GM19467 (cell line): ENCODE measurements around the gene AKAP3.

Experiments used
- ATAC-seq: cut with Tn5 transposase; IDR thresholded peaks from one replicate; pipeline ENCODE4 v1.9.1; 2021; ENCODE audit warnings: mild to moderate bottlenecking, moderate library complexity; ENCODE audit not compliant: unreplicated experiment

The AKAP3 gene

DNA sequence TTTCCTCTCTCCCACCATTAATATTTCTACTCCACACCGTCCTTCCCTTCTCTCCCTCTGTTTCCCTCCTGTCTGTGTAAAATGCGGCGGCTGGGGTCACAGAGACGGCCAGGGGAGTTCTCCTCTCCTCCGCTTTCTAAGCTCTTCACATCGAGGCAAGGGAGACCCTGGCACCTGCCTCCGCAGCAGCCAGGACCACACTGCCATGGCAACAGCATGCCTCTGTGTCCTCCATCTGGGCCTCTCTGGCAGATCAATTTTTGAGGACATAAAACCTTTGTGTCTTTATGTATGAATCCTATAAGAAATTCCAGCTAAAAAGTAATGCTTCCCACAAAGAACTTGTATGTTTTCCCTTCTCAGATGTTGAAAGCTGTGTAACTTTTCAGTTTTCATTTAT is 45.4 kb downstream of the AKAP3 start:
- ATAC-seq, result no peak

- no peak for ATAC-seq
Observed at GRCh38 chr12:4595881-4596280, 53.0 kb downstream of the AKAP3 start.

- ATAC-seq, result no peak
Observed at GRCh38 chr12:4591180-4591687, 57.6 kb downstream of the AKAP3 start.

GRCh38 chr12:4589941-4590340 is 58.9 kb downstream of the AKAP3 start:
- no peak for ATAC-seq

DNA sequence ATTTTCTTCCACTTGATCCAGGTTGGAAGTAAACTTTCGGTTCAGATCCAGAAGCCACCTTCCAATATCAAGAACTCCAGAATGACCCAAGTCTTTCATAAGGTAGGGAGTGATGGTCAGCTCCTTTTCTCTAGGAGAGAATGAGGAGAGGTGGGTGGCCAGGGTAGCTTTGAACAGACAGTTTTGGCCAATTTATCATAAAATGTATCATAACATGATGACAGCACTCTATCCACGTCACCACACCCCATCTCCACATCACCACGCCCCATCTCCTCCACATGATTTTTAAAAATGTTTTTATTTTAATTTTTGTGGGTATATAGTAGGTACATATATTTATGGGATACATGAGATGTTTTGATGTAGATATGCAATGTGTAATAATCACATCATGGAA is 59.9 kb downstream of the AKAP3 start:
- ATAC-seq, result no peak

GRCh38 chr12:4587108-4587507 is 61.7 kb downstream of the AKAP3 start:
- ATAC-seq, result no peak

- ATAC-seq, result no peak
Observed at GRCh38 chr12:4586500-4586899, 62.4 kb downstream of the AKAP3 start.

DNA sequence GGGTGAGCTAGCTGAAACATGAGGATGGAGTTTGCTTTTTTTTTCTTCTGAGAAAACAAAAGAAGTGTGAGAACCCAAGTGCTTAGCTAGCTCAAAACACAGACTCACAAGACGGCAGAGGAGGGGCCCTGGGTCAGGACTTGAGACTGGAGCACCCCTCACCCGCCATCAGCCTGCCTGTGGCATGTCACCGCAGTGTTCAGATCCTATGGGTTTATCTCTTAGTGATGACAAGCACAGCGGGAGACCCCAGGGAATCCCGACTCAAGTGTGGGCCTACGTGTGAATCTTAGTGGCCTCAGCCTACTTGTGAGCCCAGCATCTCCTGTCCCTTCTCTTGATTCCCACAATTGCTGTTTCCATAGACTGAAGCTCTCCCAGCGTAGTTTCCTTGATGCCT is 64.0 kb downstream of the AKAP3 start:
- ATAC-seq, result no peak

DNA sequence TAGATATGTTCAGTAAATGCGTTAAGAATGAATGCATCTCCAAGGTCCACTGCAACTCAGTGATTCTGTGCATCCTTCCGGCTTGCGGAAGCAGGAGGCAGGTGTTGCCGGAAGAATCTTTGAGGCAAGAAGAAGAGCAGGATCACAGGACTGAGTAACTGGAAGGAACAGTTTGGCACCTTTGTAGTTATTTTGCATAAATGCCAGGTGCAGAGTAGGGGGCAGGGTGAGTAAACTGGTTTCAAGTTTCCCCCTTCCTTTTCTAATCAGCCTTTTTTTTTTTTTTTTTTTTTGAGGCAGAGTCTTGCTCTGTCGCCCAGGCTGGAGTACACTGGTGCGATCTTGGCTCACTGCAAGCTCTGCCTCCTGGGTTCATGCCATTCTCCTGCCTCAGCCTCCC is 64.6 kb downstream of the AKAP3 start:
- no peak for ATAC-seq

DNA sequence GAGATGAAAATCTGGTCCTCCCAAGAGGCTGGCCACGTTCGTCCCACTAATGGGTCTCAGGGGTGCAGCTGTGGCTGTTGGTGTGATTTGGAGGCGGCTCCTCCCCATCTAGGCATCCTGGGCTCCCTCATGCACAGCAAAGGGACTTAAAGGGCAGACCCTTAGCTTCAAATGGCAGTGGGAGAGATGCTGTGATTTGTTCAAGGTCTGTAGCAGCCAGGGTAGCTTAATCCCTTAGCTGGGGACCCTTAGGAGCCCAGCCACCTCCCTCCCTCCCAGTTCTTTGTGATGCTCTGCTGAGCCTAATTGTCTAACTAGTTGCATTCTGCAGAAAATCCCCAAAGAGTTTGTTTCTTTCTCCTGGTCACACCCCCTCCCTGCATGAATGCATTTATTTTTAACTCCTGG is 68.6 kb downstream of the AKAP3 start:
- no peak for ATAC-seq

- ATAC-seq, result no peak
Observed at GRCh38 chr12:4579305-4580102, 69.3 kb downstream of the AKAP3 start.

DNA sequence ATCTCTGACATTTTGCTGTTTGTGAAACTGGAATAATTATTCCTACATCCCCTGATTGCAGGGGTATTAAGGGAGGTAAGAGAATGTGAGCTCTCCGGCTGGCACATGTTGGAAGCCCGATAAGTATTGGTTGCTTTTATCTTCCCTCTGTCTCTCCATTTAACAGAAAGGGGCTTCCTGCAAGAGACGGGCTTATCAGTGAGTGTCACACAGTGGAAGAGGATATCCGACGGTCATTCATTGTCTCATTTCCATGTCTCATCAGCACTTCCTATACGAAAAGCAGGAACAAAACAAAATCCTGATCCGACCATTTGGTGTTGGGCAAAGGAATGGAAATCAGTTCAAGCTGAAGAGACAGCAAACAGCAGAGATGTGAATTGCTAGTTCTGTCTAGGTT is 76.2 kb downstream of the AKAP3 start:
- ATAC-seq, result no peak

- ATAC-seq, result no peak
Observed at GRCh38 chr12:4569261-4569660, 79.6 kb downstream of the AKAP3 start.

GRCh38 chr12:4567073-4567881 is 81.6 kb downstream of the AKAP3 start:
- peak; percentile 44 for ATAC-seq

DNA sequence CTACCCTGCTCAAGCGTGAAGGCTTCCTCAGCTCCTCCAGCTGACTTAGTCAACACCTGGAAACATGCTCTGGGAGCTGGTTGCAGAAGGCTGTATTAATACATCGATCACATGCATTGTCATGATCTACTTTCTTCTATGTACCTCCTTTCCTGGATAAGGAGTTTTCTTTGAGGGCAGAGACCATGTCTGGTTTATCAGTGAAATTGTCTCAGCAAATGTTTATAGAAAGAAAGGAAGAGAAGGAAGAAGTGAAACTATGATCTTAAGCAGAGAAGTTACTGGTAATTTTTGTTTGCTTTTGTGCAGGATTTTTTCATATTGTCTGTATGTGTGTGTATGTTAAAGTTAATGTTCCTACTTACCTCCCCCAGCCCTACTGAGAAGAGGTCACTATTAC is 82.4 kb downstream of the AKAP3 start:
- no peak for ATAC-seq
